HG03378 (cell line): ENCODE results near the gene CHURC1.

Experiments used
- ATAC-seq: cut with Tn5 transposase; IDR thresholded peaks from one replicate; pipeline ENCODE4 v1.9.1; 2021; ENCODE audit warnings: mild to moderate bottlenecking, moderate library complexity; ENCODE audit not compliant: unreplicated experiment

The CHURC1 gene

DNA sequence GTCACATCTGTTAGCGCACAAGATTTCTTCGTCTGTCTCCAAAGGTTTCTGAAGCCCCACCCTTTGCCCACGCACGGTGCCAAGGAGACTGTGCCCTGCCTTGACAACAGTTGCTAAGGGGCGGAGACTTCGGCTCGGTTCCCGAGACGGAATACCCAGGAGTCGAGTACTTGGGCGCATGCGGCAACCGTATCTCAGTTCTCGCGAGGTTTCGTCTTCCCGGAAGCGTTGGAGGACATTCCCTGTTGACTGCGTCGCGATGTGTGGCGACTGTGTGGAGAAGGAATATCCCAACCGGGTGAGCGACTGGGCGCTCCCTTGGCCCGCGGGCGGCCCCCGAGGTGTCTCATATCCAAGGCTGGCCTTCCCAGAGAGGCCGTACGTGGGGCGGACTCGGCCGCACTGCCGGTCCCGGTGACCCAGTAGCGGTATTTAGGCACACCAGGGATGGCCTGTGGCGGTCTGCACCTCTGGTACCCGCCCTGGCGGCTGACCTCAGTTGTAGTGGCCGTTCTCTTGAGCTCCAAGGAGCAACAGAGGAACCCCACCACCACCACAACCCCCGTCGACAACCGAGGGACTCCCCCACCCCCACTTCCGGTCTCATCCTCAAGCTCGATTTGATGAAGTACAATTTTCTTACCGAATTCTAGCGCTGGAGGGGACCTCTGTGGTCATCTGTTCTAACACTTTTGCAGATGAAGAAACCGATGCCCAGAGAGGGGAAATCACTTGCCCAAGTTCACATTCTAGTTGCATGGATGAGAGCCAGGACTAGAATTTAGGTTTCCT lies at the start of gene CHURC1:
CHURC1 (plus strand) TSS at position 219 of the 792 bp plus-strand sequence; CDS start at position 260, 41 bp downstream.
- ATAC-seq = peak; percentile 92

- no peak for ATAC-seq
Observed at GRCh38 chr14:64865109-64865508, 49.1 kb upstream of the CHURC1 start.

GRCh38 chr14:64865992-64866391 lies 48.3 kb upstream of the CHURC1 start:
- no peak for ATAC-seq

- no peak for ATAC-seq
Observed at GRCh38 chr14:64867182-64867581, 47.1 kb upstream of the CHURC1 start.

DNA sequence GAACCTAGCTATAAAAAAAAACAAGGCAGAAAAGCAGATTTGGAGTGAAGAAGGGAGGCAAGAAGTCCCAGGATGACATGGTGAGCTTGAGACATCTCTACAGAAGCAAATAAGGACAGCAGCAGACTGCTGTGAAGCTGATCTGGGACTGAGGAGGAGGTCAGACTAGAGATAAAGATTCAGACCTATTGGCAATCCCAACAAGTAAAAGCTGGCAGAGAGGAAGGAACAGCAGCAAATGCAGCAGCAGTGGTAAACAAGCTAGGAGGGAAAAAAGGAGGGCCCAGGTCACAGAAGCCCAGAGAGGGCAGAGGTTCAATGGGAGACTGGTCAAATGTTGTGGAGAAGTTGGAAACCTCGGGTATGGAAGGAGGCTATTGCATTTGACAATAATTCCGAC lies 45.9 kb upstream of the CHURC1 start:
- no peak for ATAC-seq

DNA sequence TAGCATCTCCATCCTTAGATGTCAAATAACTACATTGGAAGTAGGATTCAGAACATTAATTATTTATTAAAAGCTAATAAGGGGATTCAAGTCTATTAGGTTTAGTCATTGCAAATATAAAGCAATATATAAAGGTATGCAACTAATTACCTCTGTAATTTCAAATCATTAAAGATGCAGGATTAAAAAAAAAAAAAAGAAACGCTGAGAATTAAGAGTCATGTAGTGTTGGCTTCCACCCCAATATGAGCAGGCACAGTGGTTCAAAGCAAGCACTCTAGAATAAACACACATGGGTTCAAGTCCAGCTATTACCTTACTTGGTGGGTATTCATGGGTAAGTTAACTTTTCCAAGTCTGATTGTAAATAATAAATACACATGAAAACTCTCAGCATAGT lies 45.4 kb upstream of the CHURC1 start:
- ATAC-seq = no peak

- ATAC-seq = no peak
Observed at GRCh38 chr14:64870160-64870559, 44.1 kb upstream of the CHURC1 start.

DNA sequence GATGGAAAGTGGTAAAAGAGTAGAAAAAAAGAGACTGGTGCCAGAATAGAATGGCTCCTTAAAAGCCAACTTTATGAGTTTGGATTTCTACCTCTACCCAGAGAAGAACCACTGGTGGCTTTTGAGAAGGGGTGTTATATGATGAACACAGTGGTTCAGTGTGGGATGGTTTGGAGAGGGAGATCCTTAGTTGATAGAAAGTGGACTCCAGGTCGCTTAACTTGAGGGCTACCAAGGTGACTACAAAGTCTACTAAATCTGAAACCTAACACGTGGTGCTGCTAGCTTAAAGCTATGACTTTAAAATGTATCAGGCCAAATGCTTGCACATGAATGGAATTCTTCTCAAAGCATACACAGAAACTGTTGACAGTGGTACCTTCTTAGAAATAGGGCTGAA lies 42.9 kb upstream of the CHURC1 start:
- ATAC-seq = no peak

- ATAC-seq = no peak
Observed at GRCh38 chr14:64873506-64874219, 40.6 kb upstream of the CHURC1 start.

DNA sequence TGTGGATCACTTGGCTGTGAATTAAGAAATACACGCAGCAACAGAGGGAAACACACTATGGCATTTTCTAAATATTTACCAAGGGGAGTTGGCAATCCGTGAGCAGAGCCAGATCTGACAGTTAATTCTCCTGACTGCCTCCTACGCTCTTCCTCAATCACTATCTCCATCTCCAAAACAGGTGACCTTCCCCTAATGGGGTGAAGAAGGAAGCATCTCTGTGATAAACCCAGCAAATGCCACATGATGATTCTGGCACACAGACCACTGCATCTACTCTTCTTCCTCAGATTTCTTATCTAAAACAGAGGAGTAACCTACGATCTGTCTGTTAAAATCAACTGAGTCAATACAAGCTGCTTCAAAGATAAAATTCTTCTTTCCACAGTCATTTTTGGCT lies 38.9 kb upstream of the CHURC1 start:
- ATAC-seq = no peak

- ATAC-seq = no peak
Observed at GRCh38 chr14:64877846-64878245, 36.4 kb upstream of the CHURC1 start.

DNA sequence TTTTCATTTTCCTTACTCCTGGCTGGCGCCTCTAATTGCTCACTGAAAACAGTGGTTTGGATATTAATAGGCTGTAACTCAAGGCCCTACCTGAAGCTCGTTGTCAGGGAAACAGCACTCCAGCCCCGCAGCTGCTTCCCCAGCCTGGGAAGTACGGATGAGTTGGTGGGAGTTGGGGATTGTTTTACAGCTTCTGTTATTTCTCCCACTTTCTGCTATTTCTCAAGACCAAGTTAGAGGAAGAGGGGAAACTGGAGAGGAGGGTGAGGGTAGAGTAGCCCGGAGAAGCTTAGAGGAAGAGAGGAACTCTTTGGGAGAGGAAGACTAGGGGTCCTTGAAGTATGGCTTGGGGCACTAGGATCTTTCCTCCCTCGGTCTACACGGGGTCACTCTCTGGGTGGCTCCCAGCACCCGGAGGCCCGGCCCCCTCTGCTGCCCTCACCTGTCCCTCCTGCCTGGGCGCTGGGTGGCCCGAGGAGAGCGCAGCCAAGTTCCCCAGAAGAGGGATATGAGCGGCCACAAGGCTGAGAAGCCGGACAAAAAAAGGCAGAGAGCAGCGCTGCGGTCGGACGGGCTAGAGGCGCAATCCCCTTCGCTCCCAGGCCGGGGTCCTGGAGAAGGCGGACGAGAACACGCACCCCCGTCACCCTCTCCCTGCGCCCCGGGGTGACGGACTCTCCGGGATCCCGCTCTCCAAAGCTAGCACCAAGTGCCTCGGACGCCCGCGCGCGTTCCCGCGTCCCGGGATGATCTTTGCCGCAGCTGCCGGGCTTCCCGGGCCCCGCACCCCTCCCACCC lies 35.2 kb upstream of the CHURC1 start:
- ATAC-seq = no peak

GRCh38 chr14:64879635-64880220 lies 34.5 kb upstream of the CHURC1 start, which contains the start of gene SPTB:
SPTB (minus strand) TSS chr14:64879907; CDS start chr14:64823094, 56,813 bp downstream.
- ATAC-seq = no peak

GRCh38 chr14:64880221-64881121 lies 33.8 kb upstream of the CHURC1 start:
- ATAC-seq = no peak

DNA sequence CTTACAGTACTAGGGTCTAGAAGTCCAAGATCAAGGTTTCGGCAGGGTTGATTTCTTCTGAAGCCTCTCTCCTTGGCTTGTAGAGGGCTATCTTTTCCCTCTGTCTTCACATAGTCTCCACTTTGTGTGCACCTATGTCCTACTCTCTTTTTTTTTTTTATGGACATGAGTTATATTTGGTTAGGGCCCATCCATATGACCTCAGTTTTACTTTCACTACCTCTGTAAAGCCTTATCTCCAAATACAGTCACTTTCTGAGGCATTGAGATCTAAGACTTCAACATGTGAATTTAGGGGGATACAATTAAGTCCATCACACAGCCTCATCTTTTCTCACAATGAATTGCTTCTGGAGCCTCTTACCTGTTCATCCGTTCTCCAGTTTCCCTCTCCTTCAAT lies 28.7 kb upstream of the CHURC1 start:
- ATAC-seq = no peak

GRCh38 chr14:64889352-64889751 lies 24.9 kb upstream of the CHURC1 start:
- ATAC-seq = no peak

GRCh38 chr14:64891173-64891838 lies 22.9 kb upstream of the CHURC1 start:
- no peak for ATAC-seq

DNA sequence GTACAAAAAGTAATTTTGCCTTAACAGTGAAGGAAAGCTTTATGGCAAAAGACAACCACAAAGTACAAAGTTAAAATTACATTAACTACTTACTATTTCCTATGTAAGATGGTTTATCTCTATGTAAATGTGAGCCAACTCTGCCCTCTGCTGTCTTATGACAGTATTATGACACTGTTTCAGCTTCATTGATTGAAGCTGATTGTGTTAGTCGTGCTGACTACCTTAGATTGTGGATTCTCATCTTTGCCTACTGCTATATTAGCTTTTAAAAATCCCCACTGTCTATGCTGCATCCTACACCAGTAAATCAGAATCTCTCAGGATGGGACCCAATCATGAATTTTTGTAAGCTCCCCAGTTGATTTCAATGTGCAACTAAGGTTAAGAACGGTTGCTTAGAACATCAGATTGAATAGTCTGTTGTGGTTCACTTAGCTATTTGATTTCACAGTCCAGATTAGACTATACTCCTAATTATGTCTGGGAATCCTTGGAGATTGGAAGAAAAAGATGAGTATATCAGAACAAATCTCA lies 22.3 kb upstream of the CHURC1 start:
- ATAC-seq = no peak

- no peak for ATAC-seq
Observed at GRCh38 chr14:64899958-64900357, 14.3 kb upstream of the CHURC1 start.
